WERI-Rb-1 (cell line): ENCODE measurements around the gene NOL4.
"Not testable (repeated sequence)": the region's sequence is repeated elsewhere in the genome, so short reads cannot be mapped to it uniquely, and the experiment has no call there.

Experiments used
- DNase-seq: peaks from one replicate; pipeline ENCODE4 v3.0.0-alpha.2; 2020
- H3K27ac ChIP-seq: fragments of 250-450 bp; sonication (Bioruptor Pico); 2 replicates; pipeline ENCODE4 v1.5.1; 2020; ENCODE audit warnings: mild to moderate bottlenecking, moderate library complexity
- H3K27me3 ChIP-seq: fragments of 250-450 bp; sonication (Bioruptor Pico); 2 replicates; pipeline ENCODE4 v1.5.1; 2021; ENCODE audit warnings: mild to moderate bottlenecking, low read depth, moderate library complexity; ENCODE audit not compliant: insufficient read depth, severe bottlenecking
- H3K36me3 ChIP-seq: fragments of 250-450 bp; sonication (Bioruptor Pico); 2 replicates; pipeline ENCODE4 v1.5.1; 2020; ENCODE audit warnings: mild to moderate bottlenecking, moderate library complexity
- H3K4me3 ChIP-seq: 2 replicates; pipeline ENCODE4 v1.5.1; 2011; ENCODE audit warnings: low read depth, mild to moderate bottlenecking, control low read depth, low read length
- H3K9me3 ChIP-seq: fragments of 250-450 bp; sonication (Bioruptor Pico); 2 replicates; pipeline ENCODE4 v1.5.1; 2021; ENCODE audit warnings: mild to moderate bottlenecking, moderate library complexity; ENCODE audit not compliant: severe bottlenecking
- TF ChIP-seq, protein P1 (sequence below): IDR thresholded peaks from 2 replicates; pipeline ENCODE4 v1.5.1; 2011; ENCODE audit warnings: low read depth, mild to moderate bottlenecking, control low read depth, inconsistent platforms, low read length

NOL4 gene, protein sequence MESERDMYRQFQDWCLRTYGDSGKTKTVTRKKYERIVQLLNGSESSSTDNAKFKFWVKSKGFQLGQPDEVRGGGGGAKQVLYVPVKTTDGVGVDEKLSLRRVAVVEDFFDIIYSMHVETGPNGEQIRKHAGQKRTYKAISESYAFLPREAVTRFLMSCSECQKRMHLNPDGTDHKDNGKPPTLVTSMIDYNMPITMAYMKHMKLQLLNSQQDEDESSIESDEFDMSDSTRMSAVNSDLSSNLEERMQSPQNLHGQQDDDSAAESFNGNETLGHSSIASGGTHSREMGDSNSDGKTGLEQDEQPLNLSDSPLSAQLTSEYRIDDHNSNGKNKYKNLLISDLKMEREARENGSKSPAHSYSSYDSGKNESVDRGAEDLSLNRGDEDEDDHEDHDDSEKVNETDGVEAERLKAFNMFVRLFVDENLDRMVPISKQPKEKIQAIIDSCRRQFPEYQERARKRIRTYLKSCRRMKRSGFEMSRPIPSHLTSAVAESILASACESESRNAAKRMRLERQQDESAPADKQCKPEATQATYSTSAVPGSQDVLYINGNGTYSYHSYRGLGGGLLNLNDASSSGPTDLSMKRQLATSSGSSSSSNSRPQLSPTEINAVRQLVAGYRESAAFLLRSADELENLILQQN

DNA sequence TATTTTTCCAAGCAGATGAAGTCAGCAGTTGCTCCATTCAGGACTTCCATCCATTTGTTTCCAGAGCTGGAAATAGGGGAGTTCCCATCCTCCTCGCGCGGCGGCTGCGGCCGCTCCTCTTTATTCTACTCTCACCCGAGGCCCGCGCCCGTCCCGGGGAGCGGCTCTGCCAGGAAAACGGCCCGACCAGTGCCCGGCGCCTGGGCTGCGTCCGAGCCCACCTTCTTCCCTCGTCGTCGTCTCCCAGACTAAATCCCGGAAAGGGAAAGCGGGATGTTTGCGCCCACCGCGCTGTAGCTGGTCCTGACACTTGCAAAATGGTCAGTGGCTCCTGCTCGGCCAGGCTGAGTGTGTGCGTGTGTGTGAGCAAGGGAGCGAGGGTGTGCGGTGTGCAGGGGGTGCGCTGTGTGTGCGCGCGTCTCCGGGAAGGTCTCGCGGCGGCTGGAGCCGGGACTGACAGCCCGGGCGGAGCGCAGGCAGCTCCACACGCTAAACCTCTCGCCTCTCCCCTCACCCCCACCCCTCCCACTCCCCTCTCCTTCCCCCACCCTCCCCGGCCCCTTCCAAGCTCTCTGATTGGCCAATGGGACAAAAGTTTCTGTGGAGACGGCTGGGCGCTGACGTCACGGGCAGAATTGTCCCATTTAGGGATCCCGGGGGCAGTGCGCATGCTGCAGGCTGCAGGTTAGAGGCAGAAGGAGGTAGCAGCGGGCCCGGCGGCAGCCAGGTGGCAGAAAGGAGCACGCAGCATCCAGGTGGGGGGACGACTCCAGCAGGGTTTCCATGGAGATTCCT is at the start of gene NOL4:
Gene NOL4 (minus strand): TSS at position 491 of the 795 bp plus-strand sequence. CDS start 1,660 bp downstream, outside the sequence.
- Histone ChIP-seq H3K4me3 (peak within 1 kb of the TSS; percentile 54), H3K9me3 (no peaks in the 10 kb centered on the region), H3K27ac (no peak within 1 kb of the TSS), H3K36me3 (no peaks in the 10 kb centered on the region), H3K27me3 (peaks cover 12% of the 10 kb centered on the region)
- peak; percentile 91 for DNase-seq
- TF ChIP-seq, protein P1, sequence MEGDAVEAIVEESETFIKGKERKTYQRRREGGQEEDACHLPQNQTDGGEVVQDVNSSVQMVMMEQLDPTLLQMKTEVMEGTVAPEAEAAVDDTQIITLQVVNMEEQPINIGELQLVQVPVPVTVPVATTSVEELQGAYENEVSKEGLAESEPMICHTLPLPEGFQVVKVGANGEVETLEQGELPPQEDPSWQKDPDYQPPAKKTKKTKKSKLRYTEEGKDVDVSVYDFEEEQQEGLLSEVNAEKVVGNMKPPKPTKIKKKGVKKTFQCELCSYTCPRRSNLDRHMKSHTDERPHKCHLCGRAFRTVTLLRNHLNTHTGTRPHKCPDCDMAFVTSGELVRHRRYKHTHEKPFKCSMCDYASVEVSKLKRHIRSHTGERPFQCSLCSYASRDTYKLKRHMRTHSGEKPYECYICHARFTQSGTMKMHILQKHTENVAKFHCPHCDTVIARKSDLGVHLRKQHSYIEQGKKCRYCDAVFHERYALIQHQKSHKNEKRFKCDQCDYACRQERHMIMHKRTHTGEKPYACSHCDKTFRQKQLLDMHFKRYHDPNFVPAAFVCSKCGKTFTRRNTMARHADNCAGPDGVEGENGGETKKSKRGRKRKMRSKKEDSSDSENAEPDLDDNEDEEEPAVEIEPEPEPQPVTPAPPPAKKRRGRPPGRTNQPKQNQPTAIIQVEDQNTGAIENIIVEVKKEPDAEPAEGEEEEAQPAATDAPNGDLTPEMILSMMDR, result peak; percentile 82

DNA sequence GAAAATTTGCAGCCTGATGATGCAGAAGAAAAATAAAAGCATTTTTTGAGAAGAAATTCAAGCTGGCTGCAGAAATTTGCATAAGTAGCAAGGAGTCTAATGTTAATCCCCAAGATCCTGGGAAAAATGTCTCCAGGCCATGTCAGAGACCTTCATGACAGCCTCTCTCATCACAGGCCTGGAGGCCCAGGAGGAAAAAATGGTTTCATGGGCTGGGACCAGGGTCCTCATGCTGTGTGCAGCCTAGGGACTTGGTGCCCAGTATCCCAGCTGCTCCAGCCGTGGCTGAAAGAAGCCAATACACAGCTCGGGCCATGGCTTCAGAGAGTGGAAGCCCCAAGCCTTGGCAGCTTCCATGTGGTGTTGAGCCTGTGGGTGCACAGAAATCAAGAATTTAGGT is 41.3 kb upstream of the NOL4 start:
- not testable (repeated sequence) for H3K36me3 ChIP-seq, H3K27ac ChIP-seq, H3K27me3 ChIP-seq, DNase-seq, H3K9me3 ChIP-seq, H3K4me3 ChIP-seq

DNA sequence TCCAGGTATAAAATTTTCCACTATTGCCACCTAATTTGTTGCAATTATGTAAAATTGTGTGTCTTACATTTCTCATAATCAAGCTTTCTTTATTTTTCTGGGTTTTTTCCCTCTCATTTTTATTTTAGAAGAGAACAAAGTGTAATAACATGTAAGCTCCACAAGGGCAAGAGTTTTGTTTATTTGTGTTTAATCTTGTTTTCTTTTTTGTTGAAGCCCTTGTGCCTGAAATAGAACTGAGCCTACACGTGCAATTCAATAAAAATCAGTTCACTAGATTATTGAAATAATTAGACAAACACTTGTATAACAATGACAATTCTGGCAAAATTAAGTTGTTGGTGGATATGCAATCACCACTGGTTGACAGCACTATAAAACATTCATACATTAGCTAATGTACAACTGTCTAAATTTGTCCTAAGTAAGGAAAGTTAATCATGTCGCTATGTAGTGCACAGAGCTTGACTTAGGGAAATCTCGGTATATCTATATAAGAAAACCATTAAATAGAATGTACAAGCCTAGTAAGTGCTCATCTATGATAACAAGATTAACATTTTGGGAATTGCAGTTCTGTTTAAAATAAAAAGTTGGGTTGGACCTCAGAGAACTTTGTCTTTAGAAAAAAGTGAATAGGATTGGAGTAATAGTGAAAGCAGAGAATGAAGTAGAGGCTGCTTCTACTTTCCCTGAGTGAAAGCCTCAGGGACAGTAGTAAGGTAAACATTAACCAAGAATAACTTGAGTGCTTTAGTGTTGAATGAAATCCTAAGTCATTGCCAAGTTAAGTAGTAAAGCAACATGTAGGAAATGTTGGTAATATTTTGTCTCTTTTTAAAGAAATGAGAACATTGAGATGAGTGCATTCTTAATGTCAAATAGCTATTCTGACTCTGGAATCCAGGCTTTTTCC is 37.4 kb upstream of the NOL4 start:
- Histone ChIP-seq H3K27ac (no peak overlapping the region), H3K27me3 (no peaks in the 10 kb centered on the region), H3K4me3 (no peak overlapping the region), H3K36me3 (no peaks in the 10 kb centered on the region), H3K9me3 (peaks cover 4% of the 10 kb centered on the region)
- no peak for DNase-seq
- TF ChIP-seq, protein P1, result no peak

DNA sequence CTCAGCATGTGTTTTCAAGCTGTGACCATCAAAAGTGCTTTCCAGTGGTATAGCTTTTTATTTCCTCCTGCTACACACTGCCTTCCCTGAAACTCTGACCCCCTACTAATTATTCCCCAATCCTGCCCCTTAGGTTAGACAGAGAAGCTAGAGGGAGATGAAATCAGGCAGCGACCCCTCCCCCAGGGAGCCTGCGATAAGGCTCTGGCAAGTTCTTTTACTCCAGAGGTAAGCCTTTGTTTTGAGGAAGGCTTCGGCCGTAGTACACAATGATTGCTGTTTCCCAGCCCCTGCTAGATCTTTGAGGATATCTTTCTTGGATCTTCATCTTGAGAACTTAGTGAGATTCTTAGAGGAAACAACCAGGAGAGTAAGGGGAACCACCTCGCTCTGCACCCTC is 33.5 kb upstream of the NOL4 start:
- Histone ChIP-seq H3K27ac (no peak overlapping the region), H3K4me3 (no peak overlapping the region), H3K9me3 (no peaks in the 10 kb centered on the region), H3K27me3 (no peaks in the 10 kb centered on the region), H3K36me3 (no peaks in the 10 kb centered on the region)
- DNase-seq, result no peak
- TF ChIP-seq, protein P1, result no peak

DNA sequence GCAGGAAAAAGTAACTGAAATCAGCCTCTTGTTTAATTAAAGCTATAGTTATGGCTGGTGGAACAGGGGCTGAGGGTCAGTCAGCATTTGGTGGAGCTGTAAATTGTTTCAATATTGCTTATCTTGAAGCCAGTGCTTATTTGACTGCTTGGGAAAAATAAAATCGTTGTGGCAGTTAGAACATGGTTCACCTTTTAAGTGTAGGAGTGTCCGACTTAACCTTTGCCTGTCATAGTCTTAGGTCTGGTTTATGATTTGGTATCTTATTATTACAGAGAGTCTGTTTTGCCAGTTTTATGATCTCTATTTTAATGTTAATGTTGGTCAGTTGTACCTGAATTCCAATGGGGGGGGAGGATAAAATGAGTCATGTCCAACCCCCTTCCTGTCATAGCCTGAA is 27.2 kb upstream of the NOL4 start:
- Histone ChIP-seq H3K4me3 (no peak overlapping the region), H3K9me3 (peaks cover 4% of the 10 kb centered on the region), H3K27me3 (no peaks in the 10 kb centered on the region), H3K27ac (no peak overlapping the region), H3K36me3 (no peaks in the 10 kb centered on the region)
- TF ChIP-seq, protein P1, result no peak
- DNase-seq, result no peak
